GM18519 (cell line): ENCODE measurements around the gene KCTD19.

ENCODE experiments used
- ATAC-seq: cut with Tn5 transposase; IDR thresholded peaks from one replicate; pipeline ENCODE4 v1.9.1; 2021; ENCODE audit warnings: mild to moderate bottlenecking, moderate library complexity; ENCODE audit not compliant: unreplicated experiment, low FRiP score

KCTD19 gene

DNA sequence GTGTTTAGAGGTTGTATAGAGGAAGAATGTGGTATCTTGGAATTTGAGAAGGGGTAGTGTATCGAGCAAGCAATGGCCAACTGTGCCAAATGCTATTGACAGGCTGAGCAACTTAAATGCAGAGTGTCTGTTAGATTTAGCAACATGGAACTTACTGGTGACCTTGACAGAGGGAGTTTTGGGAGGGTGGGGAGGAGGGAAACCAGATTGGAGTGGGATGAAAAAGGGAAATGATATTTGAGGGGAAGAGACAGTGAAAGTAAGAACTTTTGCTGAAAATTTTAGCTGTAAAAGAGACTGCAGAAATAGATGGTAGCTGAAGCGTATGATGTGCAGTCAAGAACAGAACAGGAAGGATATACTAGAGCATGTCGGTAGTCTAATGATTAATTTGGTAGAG, 1.2 kb upstream of the KCTD19 start:
- no peak for ATAC-seq

DNA sequence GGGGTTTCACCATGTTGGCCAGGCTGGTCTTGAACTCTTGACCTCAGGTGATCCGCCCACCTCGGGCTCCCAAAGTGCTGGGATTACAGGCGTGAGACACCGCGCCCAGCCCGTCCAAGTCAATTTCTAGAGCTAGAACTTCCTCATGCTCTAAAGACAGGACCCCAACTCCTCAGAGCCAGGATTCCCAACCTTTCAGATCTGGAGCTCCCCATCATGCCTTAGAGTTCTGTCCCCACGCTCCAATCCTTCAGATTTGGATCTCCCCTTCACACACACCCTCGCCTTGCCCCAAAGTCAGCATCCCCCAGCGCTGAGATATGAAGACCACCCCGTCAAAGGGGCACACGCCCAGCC, 448 bp downstream of the KCTD19 start:
- no peak for ATAC-seq

DNA sequence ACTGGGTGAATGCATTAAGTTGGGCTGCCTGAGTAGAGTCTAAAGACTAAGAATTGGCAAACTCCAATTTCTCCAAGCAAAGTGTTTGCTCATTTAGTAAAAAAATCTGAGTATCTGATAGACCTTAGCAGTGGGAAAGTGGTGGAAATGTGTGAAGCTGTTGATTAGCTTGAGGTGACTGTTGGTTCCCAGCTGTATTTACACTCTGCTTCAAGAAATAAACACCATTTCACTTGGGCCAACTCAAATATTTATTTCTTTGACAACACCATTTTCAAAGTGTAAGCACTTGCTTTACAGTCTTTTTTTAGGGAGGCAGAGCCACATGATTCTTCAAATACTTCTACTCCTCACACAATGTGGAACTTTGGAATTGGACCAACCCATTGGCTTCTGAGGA, 8.7 kb downstream of the KCTD19 start:
- ATAC-seq: no peak

- no peak for ATAC-seq
These were observed 13.8 kb downstream of the KCTD19 start for GRCh38 chr16:67312719-67313118.

DNA sequence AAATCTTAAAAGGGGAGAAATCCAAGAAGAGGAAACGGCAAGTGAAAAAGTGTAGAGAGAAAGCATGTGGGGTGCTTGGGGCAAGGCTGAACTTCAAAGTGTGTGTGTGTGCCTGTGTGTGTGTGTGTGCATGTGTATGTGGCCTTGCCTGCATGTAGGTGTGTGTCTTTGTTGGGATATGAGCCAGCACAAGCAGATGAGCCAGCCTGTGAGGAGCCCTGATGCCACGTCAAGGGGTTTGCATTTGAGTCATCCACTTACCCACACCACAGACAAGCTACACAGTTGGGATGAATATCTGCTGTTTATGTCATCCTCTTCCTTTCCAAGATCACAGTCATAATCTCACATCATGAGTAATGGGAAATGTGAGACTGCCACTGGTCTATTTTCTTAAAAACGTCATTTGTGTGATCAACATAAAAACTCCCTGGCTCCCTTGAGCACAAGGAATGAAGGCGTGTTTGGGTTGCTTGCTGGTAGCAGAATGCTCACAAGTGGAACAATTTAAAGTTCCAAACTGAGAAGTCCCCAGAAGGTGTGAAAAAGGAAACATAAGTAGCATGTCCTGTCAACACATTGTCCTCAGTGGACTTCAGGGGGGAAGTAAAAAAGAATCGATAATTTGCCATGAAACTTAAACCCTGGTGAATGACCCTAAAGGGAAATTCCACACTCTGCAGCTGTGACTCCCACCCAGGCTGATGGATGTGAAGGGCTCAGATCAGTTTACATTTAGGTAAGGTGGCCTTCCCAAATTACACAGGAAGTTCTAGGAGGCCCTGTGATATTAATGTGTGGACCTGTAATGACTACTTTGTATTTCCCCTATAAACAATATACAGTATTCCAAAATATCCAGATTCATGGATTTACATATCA, 14.7 kb downstream of the KCTD19 start:
- ATAC-seq: peak; percentile 68

DNA sequence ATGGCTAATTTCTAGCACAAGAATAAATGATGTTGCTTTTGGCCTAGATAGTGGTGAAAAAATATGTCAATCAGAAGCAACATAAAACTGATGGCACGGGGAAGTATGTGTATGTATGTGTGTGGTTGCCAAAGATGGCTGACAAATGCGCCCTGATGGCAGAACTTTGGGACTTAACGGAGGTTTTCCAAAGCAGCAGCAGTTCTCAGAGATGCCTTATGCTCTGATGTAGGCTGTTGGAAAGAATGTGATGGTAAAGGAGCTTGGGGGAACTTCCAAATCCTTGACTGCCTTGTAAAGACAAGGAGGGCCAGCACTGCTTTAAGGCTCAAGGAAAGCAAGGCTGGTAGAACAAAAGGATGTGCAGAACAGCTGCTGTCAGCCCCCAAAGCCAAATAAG, 16.0 kb downstream of the KCTD19 start:
- ATAC-seq: no peak

DNA sequence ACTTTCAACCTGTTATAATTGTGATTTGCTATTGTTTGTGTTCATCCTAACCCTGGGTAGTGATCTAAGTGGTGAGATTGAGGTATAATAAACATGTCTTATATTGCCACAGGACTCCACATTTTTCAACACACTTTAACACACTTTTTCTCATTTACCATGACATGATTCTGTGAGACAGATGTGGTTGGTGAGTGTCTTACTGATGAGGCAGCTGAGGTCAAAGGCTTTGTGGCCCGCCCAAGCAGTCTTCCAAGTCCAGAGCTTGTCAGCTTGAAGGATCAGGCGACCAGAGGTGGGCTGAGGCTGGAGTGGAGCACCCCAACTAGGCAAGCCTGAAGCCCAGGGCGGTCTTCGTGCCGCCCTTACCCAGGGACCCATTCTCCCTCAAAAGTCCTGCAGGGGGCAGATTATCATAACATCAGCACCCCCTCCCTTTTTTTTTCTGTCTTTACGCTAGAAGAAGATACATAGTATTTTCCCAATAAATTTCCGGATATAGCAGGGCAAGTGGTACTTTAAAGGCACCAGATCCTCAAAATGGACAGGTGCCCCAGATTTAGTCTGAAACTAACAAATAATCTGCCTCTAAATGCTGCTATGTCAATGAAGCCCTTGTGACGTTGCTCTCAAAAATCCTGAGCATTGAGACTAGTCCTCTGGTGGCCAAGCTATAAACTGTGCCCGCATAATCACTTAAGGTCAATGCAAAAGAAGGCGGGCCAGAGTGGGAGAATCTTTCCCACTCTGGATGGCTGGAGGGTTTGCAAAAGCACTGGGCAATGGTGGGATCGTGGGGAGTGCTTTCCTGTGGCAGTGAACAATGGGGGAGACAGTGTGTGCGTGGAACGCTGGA, 21.1 kb downstream of the KCTD19 start:
- ATAC-seq: no peak

- no peak for ATAC-seq
These were observed 22.5 kb downstream of the KCTD19 start for GRCh38 chr16:67304020-67304419.

DNA sequence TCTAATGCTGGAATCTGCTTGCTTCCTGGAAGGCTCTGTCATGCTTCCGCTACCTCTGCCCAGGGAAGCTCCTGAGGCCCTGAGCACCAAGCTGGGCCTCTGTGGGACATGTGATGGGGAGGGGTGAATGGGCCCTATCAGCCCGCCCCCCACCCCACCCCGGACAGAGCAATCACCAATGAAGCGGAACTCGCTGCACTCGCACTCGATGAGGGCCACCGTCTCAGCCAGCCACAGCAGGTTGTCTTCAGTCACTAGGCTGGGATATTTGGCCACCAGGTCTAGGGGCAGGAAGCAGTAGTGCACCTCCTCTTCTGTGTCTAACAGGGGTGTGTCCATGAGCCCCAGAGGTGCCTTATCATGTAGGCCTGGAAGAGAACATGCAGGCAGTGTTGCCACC, 23.6 kb downstream of the KCTD19 start:
- ATAC-seq: no peak

- ATAC-seq: no peak
These were observed 24.5 kb downstream of the KCTD19 start for GRCh38 chr16:67302076-67302475.

DNA sequence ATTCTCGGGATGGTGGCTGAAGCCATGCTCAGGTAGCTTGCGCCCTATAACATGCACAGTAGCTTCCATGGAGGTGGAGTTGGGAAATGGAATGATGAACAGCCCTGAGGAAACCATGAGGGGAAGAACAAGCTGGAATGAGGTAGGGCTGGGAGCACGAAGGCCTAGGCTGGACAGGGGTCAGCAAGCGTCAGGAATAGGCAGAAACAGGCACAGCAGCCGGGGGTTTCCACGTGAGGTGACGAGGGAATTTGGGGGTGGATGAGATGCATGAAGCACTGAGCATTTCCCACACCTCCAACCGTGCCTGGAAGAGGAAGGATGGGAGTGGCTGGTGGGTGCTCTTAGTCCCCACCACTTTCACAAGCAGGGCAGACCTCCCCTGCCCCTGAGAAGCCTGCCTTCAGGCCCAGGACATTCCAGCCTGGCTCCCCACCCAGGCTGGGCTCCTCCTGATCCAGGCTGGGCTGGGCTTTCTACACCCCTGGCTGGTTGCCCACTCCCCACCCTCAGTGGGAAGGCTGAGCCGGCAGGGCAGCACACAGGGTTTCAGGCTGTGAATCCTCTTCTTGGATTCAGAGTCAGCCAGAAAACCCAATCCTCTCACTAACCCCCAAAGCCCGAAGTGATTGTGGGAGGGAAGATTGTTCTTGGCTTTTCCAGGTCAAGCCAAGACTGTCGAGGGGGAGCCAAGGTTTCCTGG, 25.3 kb downstream of the KCTD19 start:
- no peak for ATAC-seq

DNA sequence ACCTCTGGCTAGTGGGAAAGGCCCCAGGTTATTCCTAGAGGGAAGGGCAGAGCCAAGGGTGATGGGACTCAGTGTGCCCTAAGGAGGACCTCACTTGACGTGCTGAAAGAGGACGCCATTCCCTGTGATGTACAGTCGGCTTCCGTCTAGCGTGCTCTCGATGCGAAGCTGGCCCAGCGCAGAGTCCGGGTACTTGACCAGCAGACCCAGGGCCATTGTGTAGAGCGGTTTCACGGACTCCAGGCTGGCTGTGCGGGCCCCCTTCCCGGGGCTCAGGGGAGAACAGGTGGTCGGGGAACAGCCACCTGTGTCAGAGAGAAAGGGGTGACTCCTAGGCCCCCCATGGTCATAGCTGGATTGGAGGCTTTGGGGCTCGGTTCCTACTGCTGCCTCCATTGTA, 27.3 kb downstream of the KCTD19 start:
- ATAC-seq: no peak

GRCh38 chr16:67298277-67298676, 28.3 kb downstream of the KCTD19 start:
- ATAC-seq: no peak

GRCh38 chr16:67296420-67296819, 30.1 kb downstream of the KCTD19 start:
- ATAC-seq: no peak

DNA sequence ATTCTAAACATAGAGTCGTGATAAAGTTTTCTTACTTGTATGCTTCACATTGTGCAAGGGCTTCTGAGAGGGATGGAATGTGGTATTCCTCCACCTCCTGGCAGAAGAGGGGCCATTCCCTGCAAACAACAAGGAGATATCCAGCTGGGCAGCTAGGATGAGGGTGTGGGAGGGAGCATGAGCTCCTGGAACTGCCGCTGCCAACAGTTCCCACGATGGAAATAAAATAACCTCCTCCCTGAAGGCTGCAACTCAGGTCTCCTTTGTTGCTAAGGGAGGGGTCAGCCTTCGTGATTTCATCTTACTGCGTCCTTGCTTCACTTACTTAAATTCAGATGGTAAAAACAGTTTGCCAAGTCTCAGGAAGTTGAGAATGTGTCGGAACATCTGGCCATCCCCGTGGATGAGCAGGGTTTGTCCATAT, 31.6 kb downstream of the KCTD19 start:
- no peak for ATAC-seq

DNA sequence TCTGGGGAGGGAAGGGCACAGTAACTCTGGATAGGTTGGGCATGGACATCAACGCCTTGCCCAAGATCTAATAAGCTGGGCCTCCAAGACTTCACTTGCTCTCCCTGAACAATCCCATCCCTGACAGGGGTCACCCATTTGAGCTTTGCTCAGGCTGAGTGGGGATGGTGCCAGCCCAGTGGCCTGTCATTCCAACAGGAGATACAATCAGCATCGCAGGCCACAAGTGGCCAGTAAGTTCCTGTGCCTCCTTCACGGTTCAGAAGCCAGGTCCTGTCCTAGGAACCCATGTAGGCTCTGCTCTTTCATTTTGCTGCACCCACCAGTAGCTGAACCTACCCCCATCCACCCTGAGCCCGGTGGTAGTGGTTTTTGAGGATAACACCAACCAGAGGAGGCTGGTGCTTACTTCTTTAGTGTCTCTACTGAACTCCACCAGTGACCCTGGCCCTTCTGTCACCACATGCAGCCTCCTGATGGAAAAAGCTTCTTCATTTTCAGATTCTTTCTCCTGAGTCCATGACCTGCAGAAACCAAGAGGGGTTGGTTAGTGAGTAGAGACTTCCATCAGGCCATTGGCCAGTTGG, 32.3 kb downstream of the KCTD19 start:
- ATAC-seq: no peak

DNA sequence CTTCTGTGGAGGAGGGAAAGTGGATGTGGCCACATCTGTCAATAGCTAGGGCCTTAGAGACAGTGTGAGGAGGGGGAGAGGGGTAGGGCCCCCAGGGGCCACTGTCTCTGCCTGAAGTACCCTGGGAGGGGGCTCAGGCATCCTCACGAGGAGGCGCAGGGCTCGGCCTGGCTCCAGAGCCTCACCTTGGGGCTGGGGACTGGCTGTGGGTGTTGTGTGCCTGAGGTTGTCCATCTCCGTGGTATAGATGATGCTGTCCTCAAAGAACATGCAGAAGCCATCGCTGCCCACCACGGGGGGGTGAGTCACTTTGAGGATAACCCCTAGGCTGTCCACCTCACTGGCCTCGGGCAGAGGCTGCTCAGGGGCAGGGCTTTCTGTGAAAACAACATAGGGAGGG, 35.1 kb downstream of the KCTD19 start:
- ATAC-seq: no peak

- ATAC-seq: no peak
These were observed 38.6 kb downstream of the KCTD19 start for GRCh38 chr16:67287960-67288359.

GRCh38 chr16:67286441-67287235, 39.9 kb downstream of the KCTD19 start:
- ATAC-seq: no peak
